Caco-2 (cell line): ENCODE measurements around the gene ASF1B. TPM values are rescaled to one million over a fixed set of nuclear protein-coding genes. Genes with fewer than 3 reads are reported as not detected.

ENCODE experiments used
- BruUV-seq: library from RNA; stranded (reverse); fragments of 400-500 nt; replicated peaks from 2 replicates; lab custom pipeline; 2021; lab: Mats Ljungman, UMichigan
- CTCF ChIA-PET: fragments of 300-600 bp; sonication (Branson Sonifier 250); formaldehyde crosslinking; loops from one replicate; lab custom pipeline; 2022; ENCODE audit warnings: antibody characterized with exemption; lab: Charles Lee
- POLR2A ChIA-PET: fragments of 300-600 bp; sonication (Branson Sonifier 250); formaldehyde crosslinking; loops from one replicate; lab custom pipeline; 2022; ENCODE audit warnings: antibody characterized with exemption; lab: Charles Lee
- DNase-seq, 2 experiments: peaks; one replicate each; pipeline versions ENCODE4 v3.0.0 to v3.0.0-alpha.2; 2020 to 2022
- H3K27me3 ChIP-seq: replicated peaks from 2 replicates; pipeline ENCODE4 v1.6.0; 2011; ENCODE audit warnings: low read length; ENCODE audit not compliant: control insufficient read depth, insufficient read depth
- H3K36me3 ChIP-seq: 2 replicates; pipeline ENCODE4 v1.5.1; 2011; ENCODE audit warnings: low read length; ENCODE audit not compliant: control insufficient read depth, insufficient read depth
- H3K4me1 ChIP-seq: fragments of 250-450 bp; sonication (Bioruptor Pico); 2 replicates; pipeline ENCODE4 v1.5.1; 2020; ENCODE audit warnings: mild to moderate bottlenecking
- H3K4me3 ChIP-seq: 2 replicates; pipeline ENCODE4 v1.5.1; 2011; ENCODE audit warnings: low read depth, mild to moderate bottlenecking, control low read depth, low read length
- H3K9me3 ChIP-seq: fragments of 250-450 bp; sonication (Bioruptor Pico); 2 replicates; pipeline ENCODE4 v1.5.1; 2020; ENCODE audit warnings: mild to moderate bottlenecking, moderate library complexity
- H3K27ac Mint-ChIP-seq: one replicate; pipeline ENCODE4 v1.8.0; 2022; ENCODE audit warnings: mixed read lengths; ENCODE audit not compliant: unreplicated experiment
- H3K27me3 Mint-ChIP-seq: one replicate; pipeline ENCODE4 v1.8.0; 2022; ENCODE audit warnings: mixed read lengths; ENCODE audit not compliant: insufficient read depth, unreplicated experiment
- H3K36me3 Mint-ChIP-seq: one replicate; pipeline ENCODE4 v1.8.0; 2022; ENCODE audit warnings: mild to moderate bottlenecking, mixed read lengths; ENCODE audit not compliant: insufficient read depth, unreplicated experiment
- H3K4me1 Mint-ChIP-seq: one replicate; pipeline ENCODE4 v1.8.0; 2022; ENCODE audit warnings: low read depth, mixed read lengths; ENCODE audit not compliant: unreplicated experiment
- H3K4me3 Mint-ChIP-seq: one replicate; pipeline ENCODE4 v1.8.0; 2022; ENCODE audit warnings: mild to moderate bottlenecking, moderate library complexity, mixed read lengths; ENCODE audit not compliant: unreplicated experiment
- H3K9me3 Mint-ChIP-seq: one replicate; pipeline ENCODE4 v1.8.0; 2022; ENCODE audit warnings: mixed read lengths; ENCODE audit not compliant: unreplicated experiment
- CTCF ChIP-seq, 2 experiments: fragments of 200-600 bp in 1 of 2; IDR thresholded peaks; 1 replicate in 1 of 2; 2 replicates in 1 of 2; pipeline versions ENCODE4 v1.5.1 to v1.8.0; 2011 to 2022; ENCODE audit warnings: antibody characterized with exemption in 1 of 2, control low read depth in 1 of 2, inconsistent platforms in 1 of 2, low read depth in 1 of 2, low read length in 1 of 2, mild to moderate bottlenecking in 1 of 2, moderate library complexity in 1 of 2; ENCODE audit not compliant: insufficient read depth in 1 of 2, severe bottlenecking in 1 of 2, unreplicated experiment in 1 of 2
- intact Hi-C: fragments of 100-400 bp; cut with micrococcal nuclease; formaldehyde crosslinking; loops from one replicate; pipeline ENCODE4 v1.10.0; 2022; ENCODE audit not compliant: unreplicated experiment
- total RNA-seq: library from RNA; stranded (reverse); gene quantifications from 2 replicates; pipeline ENCODE4 v1.2.3, GENCODE V29; 2022

Gene ASF1B
- total RNA-seq, 1 experiment from 2014 or later = 40.2 TPM

- Mint-ChIP-seq H3K4me3 (no peak overlapping the region), H3K36me3 (no peaks in the 10 kb centered on the region), H3K27ac (no peak overlapping the region), H3K9me3 (no peaks in the 10 kb centered on the region), H3K27me3 (no peaks in the 10 kb centered on the region), H3K4me1 (no peaks in the 10 kb centered on the region)
- no TSS peak for BruUV-seq
- Histone ChIP-seq H3K4me1 (no peaks in the 10 kb centered on the region), H3K36me3 (no peaks in the 10 kb centered on the region), H3K9me3 (no peaks in the 10 kb centered on the region), H3K27me3 (no peaks in the 10 kb centered on the region), H3K4me3 (no peak overlapping the region)
- ChIA-PET CTCF (no interaction called here), POLR2A (no interaction called here)
- TF ChIP-seq CTCF (IDR thresholded peaks at IDR 0.05; ENCODE audit: insufficient read depth in 1 of 2, low read depth in 1 of 2, low read length in 1 of 2, severe bottlenecking in 1 of 2, unreplicated experiment in 1 of 2) = no peak
- intact Hi-C loops = no loop called here
- no peak for DNase-seq
Measured at GRCh38 chr19:14156971-14157717, 20.8 kb upstream of the ASF1B start.

GRCh38 chr19:14156122-14156521 is 19.7 kb upstream of the ASF1B start:
- H3K4me1 ChIP-seq = no peaks in the 10 kb centered on the region
- H3K27me3 ChIP-seq = no peaks in the 10 kb centered on the region
- no peak overlapping the region for H3K4me3 ChIP-seq
- no peaks in the 10 kb centered on the region for H3K36me3 Mint-ChIP-seq
- DNase-seq = no peak
- no peak overlapping the region for H3K27ac Mint-ChIP-seq
- no peak for TF ChIP-seq CTCF (IDR thresholded peaks at IDR 0.05; ENCODE audit: insufficient read depth in 1 of 2, low read depth in 1 of 2, low read length in 1 of 2, severe bottlenecking in 1 of 2, unreplicated experiment in 1 of 2)
- no peaks in the 10 kb centered on the region for H3K9me3 Mint-ChIP-seq
- no peaks in the 10 kb centered on the region for H3K36me3 ChIP-seq
- no peak overlapping the region for H3K4me3 Mint-ChIP-seq
- intact Hi-C loops = no loop called here
- no TSS peak for BruUV-seq
- H3K4me1 Mint-ChIP-seq = no peaks in the 10 kb centered on the region
- H3K27me3 Mint-ChIP-seq = no peaks in the 10 kb centered on the region
- H3K9me3 ChIP-seq = no peaks in the 10 kb centered on the region
- ChIA-PET CTCF (no interaction called here), POLR2A (no interaction called here)

- Mint-ChIP-seq H3K9me3 (no peaks in the 10 kb centered on the region), H3K27me3 (no peaks in the 10 kb centered on the region), H3K4me1 (no peaks in the 10 kb centered on the region), H3K36me3 (no peaks in the 10 kb centered on the region), H3K27ac (no peak overlapping the region), H3K4me3 (no peak overlapping the region)
- ChIA-PET POLR2A (no interaction called here), CTCF (no interaction called here)
- intact Hi-C loops = no loop called here
- H3K4me1 ChIP-seq = no peaks in the 10 kb centered on the region
- BruUV-seq = no TSS peak
- no peak overlapping the region for H3K4me3 ChIP-seq
- no peak for TF ChIP-seq CTCF (IDR thresholded peaks at IDR 0.05; ENCODE audit: insufficient read depth in 1 of 2, low read depth in 1 of 2, low read length in 1 of 2, severe bottlenecking in 1 of 2, unreplicated experiment in 1 of 2)
- H3K9me3 ChIP-seq = no peaks in the 10 kb centered on the region
- no peaks in the 10 kb centered on the region for H3K36me3 ChIP-seq
- H3K27me3 ChIP-seq = no peaks in the 10 kb centered on the region
- DNase-seq = no peak
Measured at GRCh38 chr19:14155371-14155770, 19.0 kb upstream of the ASF1B start.
